Loucy (cell line): ENCODE data around the gene DOCK3.

Experiments used
- H2AFZ ChIP-seq: fragments of 200-600 bp; sonication (generic); 2 replicates; pipeline ENCODE4 v1.6.0; 2016; ENCODE audit warnings: antibody characterized with exemption, mild to moderate bottlenecking, low read length, moderate library complexity
- H3F3A ChIP-seq: fragments of 200-600 bp; 2 replicates; pipeline ENCODE4 v1.6.0; 2016; ENCODE audit warnings: antibody characterized with exemption, low read depth, mild to moderate bottlenecking
- H3K27me3 ChIP-seq: fragments of 200-600 bp; sonication (generic); 2 replicates; pipeline ENCODE4 v1.6.1; 2014; ENCODE audit warnings: low read length, mild to moderate bottlenecking; ENCODE audit not compliant: insufficient read depth, poor library complexity, severe bottlenecking
- H3K36me3 ChIP-seq: fragments of 200-600 bp; sonication (generic); 2 replicates; pipeline ENCODE4 v1.6.1; 2016; ENCODE audit warnings: low read length; ENCODE audit not compliant: insufficient read depth
- H3K4me1 ChIP-seq: fragments of 200-600 bp; sonication (generic); 2 replicates; pipeline ENCODE4 v1.5.1; 2014; ENCODE audit warnings: low read length, mild to moderate bottlenecking; ENCODE audit not compliant: insufficient read depth, poor library complexity, severe bottlenecking
- H3K4me2 ChIP-seq: fragments of 200-600 bp; sonication (generic); 2 replicates; pipeline ENCODE4 v1.6.0; 2014; ENCODE audit warnings: antibody characterized with exemption, low read length, low read depth, mild to moderate bottlenecking; ENCODE audit not compliant: poor library complexity, severe bottlenecking
- H3K4me3 ChIP-seq: fragments of 200-600 bp; sonication (generic); 2 replicates; pipeline ENCODE4 v1.5.1; 2014; ENCODE audit warnings: low read length, mild to moderate bottlenecking, mixed read lengths; ENCODE audit not compliant: poor library complexity, severe bottlenecking
- H3K79me2 ChIP-seq: fragments of 200-600 bp; sonication (generic); 2 replicates; pipeline ENCODE4 v1.6.1; 2014; ENCODE audit warnings: low read length; ENCODE audit not compliant: insufficient read depth
- H3K9ac ChIP-seq: fragments of 200-600 bp; sonication (generic); 2 replicates; pipeline ENCODE4 v1.6.0; 2014; ENCODE audit warnings: mild to moderate bottlenecking, low read depth, low read length, moderate library complexity; ENCODE audit not compliant: poor library complexity, severe bottlenecking
- H3K9me2 ChIP-seq: fragments of 200-600 bp; sonication (generic); replicated peaks from 2 replicates; pipeline ENCODE4 v1.6.1; 2016; ENCODE audit warnings: low read depth, low read length, mixed read lengths
- H3K9me3 ChIP-seq: fragments of 200-600 bp; sonication (generic); 2 replicates; pipeline ENCODE4 v1.6.1; 2014; ENCODE audit warnings: mild to moderate bottlenecking, antibody characterized with exemption, low read length, low read depth; ENCODE audit not compliant: insufficient read depth
- H4K20me1 ChIP-seq: fragments of 200-600 bp; sonication (generic); 2 replicates; pipeline ENCODE4 v1.6.0; 2014; ENCODE audit warnings: antibody characterized with exemption, low read length, mild to moderate bottlenecking; ENCODE audit not compliant: insufficient read depth, poor library complexity, severe bottlenecking
- EZH2phosphoT487 ChIP-seq: fragments of 200-600 bp; IDR thresholded peaks from 2 replicates; pipeline ENCODE4 v1.6.1; 2018; ENCODE audit warnings: antibody characterized with exemption, mild to moderate bottlenecking, moderate library complexity, borderline replicate concordance
- TF ChIP-seq, protein P1 (sequence below): fragments of 200-600 bp; sonication (generic); conservative IDR thresholded peaks from 2 replicates; pipeline ENCODE4 v1.5.1; 2014; ENCODE audit warnings: mild to moderate bottlenecking, antibody characterized with exemption, low read length

Gene DOCK3

DNA sequence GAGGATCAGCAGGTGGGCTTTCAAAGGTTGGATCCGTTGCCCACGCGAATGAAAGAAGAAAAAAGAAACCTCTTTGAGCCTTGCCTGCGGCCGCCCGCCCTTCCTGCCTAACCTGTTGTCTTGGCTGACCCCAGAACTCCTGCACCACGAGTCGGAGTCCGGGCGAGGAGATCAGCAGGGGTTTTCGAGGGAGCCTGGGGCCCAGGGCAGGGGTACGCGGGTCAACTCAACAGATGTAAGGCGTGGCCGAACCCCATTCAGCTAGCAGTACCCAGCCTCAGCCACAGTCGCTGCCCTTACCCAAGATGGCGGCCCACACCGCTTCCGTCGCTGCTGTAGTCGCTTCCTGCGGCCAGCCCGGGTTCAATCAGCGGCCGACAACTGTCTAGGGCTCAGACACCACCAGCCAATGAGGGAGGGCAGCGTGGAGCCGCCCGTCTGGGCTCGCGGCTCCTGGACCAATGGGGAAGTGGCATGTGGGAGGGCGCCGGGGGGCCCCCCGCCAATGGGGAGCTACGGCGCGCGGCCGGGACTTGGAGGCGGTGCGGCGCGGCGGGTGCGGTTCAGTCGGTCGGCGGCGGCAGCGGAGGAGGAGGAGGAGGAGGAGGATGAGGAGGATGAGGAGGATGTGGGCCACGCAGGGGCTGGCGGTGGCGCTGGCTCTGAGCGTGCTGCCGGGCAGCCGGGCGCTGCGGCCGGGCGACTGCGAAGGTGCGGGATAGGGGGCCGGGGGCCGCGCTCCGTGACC lies 710.2 kb downstream of the DOCK3 start, which contains the start of gene MANF:
TSS of gene MANF (plus strand) at position 566 of the 748 bp plus-strand sequence. CDS start at position 618, 52 bp downstream.
- Histone ChIP-seq H3K36me3 (peaks cover 16% of the 10 kb centered on the region; the same call in 1 of the 2 replicates), H4K20me1 (peaks cover 41% of the 10 kb centered on the region), H3K9me2 (no peaks in the 10 kb centered on the region), H3K9ac (peak within 1 kb of the TSS; percentile 100), H3K27me3 (no peaks in the 10 kb centered on the region), H3F3A (peaks cover 4% of the 10 kb centered on the region; the same call in 1 of the 2 replicates), H3K79me2 (peaks cover 63% of the 10 kb centered on the region), H3K4me3 (peak within 1 kb of the TSS; percentile 97), H3K9me3 (no peaks in the 10 kb centered on the region), H3K4me1 (peaks cover 38% of the 10 kb centered on the region), H3K4me2 (peak within 1 kb of the TSS; percentile 98), H2AFZ (peak within 1 kb of the TSS; percentile 80)
- no peak for TF ChIP-seq EZH2phosphoT487
- TF ChIP-seq, protein P1, sequence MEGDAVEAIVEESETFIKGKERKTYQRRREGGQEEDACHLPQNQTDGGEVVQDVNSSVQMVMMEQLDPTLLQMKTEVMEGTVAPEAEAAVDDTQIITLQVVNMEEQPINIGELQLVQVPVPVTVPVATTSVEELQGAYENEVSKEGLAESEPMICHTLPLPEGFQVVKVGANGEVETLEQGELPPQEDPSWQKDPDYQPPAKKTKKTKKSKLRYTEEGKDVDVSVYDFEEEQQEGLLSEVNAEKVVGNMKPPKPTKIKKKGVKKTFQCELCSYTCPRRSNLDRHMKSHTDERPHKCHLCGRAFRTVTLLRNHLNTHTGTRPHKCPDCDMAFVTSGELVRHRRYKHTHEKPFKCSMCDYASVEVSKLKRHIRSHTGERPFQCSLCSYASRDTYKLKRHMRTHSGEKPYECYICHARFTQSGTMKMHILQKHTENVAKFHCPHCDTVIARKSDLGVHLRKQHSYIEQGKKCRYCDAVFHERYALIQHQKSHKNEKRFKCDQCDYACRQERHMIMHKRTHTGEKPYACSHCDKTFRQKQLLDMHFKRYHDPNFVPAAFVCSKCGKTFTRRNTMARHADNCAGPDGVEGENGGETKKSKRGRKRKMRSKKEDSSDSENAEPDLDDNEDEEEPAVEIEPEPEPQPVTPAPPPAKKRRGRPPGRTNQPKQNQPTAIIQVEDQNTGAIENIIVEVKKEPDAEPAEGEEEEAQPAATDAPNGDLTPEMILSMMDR, result no peak

- TF ChIP-seq EZH2phosphoT487, result no peak
- TF ChIP-seq, protein P1, result no peak
- Histone ChIP-seq H3K79me2 (peaks cover 71% of the 10 kb centered on the region), H3F3A (peaks cover 4% of the 10 kb centered on the region; the same call in 1 of the 2 replicates), H3K4me2 (peak overlapping the region; percentile 84), H3K9me2 (no peaks in the 10 kb centered on the region), H3K36me3 (peaks cover 16% of the 10 kb centered on the region; the same call in 1 of the 2 replicates), H3K9me3 (no peaks in the 10 kb centered on the region), H3K9ac (peak overlapping the region; percentile 97), H3K4me1 (peaks cover 45% of the 10 kb centered on the region), H3K27me3 (no peaks in the 10 kb centered on the region), H2AFZ (no peak overlapping the region), H3K4me3 (peak overlapping the region; percentile 97), H4K20me1 (peaks cover 43% of the 10 kb centered on the region)
Observed at GRCh38 chr3:51385621-51386091, 710.9 kb downstream of the DOCK3 start.

DNA sequence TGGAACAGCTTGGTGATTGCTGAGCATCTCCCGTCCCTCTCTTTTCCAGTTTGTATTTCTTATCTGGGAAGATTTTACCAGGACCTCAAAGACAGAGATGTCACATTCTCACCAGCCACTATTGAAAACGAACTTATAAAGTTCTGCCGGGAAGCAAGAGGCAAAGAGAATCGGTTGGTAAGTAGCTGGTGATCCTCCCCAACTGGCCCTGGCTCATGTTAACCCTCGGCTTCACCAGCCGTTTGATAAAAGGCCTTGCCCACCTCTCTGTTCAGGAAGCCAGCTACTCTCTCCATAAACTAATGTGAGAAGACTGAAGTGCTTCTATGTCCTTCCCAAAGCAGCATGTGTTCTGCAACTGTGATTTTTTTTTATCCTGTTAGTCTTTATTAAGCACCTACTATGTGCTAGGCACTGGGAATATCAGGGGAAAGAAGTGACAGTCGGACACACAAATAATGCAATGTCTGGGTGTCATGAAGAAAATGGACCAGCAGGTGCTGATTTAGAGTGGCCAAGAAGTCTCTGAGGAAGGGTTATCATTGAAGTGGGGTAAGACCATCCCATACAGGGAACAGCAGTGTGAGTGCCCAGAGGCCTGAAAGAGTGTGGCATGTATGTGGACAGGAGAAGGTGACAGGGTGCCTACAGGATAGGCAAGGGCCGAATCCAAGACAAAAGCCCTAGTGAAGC lies 711.6 kb downstream of the DOCK3 start:
- H3K79me2 ChIP-seq, result peaks cover 74% of the 10 kb centered on the region
- peaks cover 16% of the 10 kb centered on the region; the same call in 1 of the 2 replicates for H3K36me3 ChIP-seq
- no peaks in the 10 kb centered on the region for H3K9me2 ChIP-seq
- H3K4me2 ChIP-seq, result peak overlapping the region; percentile 84
- no peaks in the 10 kb centered on the region for H3K27me3 ChIP-seq
- H2AFZ ChIP-seq, result no peak overlapping the region
- peak overlapping the region; percentile 97 for H3K4me3 ChIP-seq
- TF ChIP-seq, protein P1, result peak; percentile 15; the same call in 1 of the 2 replicates
- TF ChIP-seq EZH2phosphoT487, result no peak
- peaks cover 4% of the 10 kb centered on the region; the same call in 1 of the 2 replicates for H3F3A ChIP-seq
- peak overlapping the region; percentile 97 for H3K9ac ChIP-seq
- no peaks in the 10 kb centered on the region for H3K9me3 ChIP-seq
- peaks cover 47% of the 10 kb centered on the region for H3K4me1 ChIP-seq
- peaks cover 43% of the 10 kb centered on the region for H4K20me1 ChIP-seq
